GM12878 (cell line): Measurements from ENCODE around the gene PALS2.

Source experiments
- ATF7 ChIP-seq: fragments of 450-650 bp; IDR thresholded peaks from 2 replicates; pipeline ENCODE4 v1.6.1; 2016; ENCODE audit warnings: low read depth, mild to moderate bottlenecking
- CHD2 ChIP-seq: IDR thresholded peaks from 2 replicates; pipeline ENCODE4 v1.6.1; 2011; ENCODE audit warnings: low read depth, low read length, improper control_type of control experiment, borderline replicate concordance
- GABPA ChIP-seq: IDR thresholded peaks from 2 replicates; pipeline ENCODE4 v1.6.1; 2014; ENCODE audit warnings: antibody characterized with exemption, low read depth, mild to moderate bottlenecking, inconsistent platforms
- KAT2A ChIP-seq: conservative IDR thresholded peaks from 2 replicates; pipeline ENCODE4 v1.6.1; 2011; ENCODE audit warnings: low read depth, low read length; ENCODE audit not compliant: control insufficient read depth
- NFIC ChIP-seq: IDR thresholded peaks from 2 replicates; pipeline ENCODE4 v1.6.1; 2012; ENCODE audit warnings: low read depth, mild to moderate bottlenecking, inconsistent platforms, low read length, moderate library complexity
- NFYB ChIP-seq: IDR thresholded peaks from 2 replicates; pipeline ENCODE4 v1.6.1; 2011; ENCODE audit warnings: low read depth, mild to moderate bottlenecking, low read length, improper control_type of control experiment, moderate library complexity; ENCODE audit not compliant: insufficient read depth
- POLR2A ChIP-seq: IDR thresholded peaks from 2 replicates; pipeline ENCODE4 v1.6.1; 2011; ENCODE audit warnings: low read depth, mild to moderate bottlenecking, low read length
- POLR2AphosphoS5 ChIP-seq: IDR thresholded peaks from 2 replicates; pipeline ENCODE4 v1.6.1; 2011; ENCODE audit warnings: mild to moderate bottlenecking, low read length, inconsistent platforms
- REST ChIP-seq: IDR thresholded peaks from 2 replicates; pipeline ENCODE4 v1.6.1; 2012; ENCODE audit warnings: mild to moderate bottlenecking, low read depth, low read length
- SMC3 ChIP-seq: IDR thresholded peaks from 2 replicates; pipeline ENCODE4 v1.6.1; 2011; ENCODE audit warnings: low read length, improper control_type of control experiment, borderline replicate concordance
- TARDBP ChIP-seq: IDR thresholded peaks from 2 replicates; pipeline ENCODE4 v1.6.1; 2016; ENCODE audit warnings: borderline replicate concordance
- TCF7 ChIP-seq: IDR thresholded peaks from 2 replicates; pipeline ENCODE4 v1.6.1; 2014; ENCODE audit warnings: antibody characterized with exemption, borderline replicate concordance
- TF ChIP-seq, protein P1 (sequence below): IDR thresholded peaks from 2 replicates; pipeline ENCODE4 v1.6.1; 2011; ENCODE audit warnings: low read depth, mild to moderate bottlenecking, low read length, moderate library complexity, borderline replicate concordance; ENCODE audit errors: extremely low read depth

GRCh38 chr7:24609059-24609458 lies 35.8 kb downstream of the PALS2 start:
- TF ChIP-seq REST (no peak), SMC3 (no peak), KAT2A (no peak), POLR2AphosphoS5 (no peak), ATF7 (no peak), NFYB (no peak), CHD2 (no peak), GABPA (no peak), POLR2A (no peak), TCF7 (no peak), NFIC (no peak), TARDBP (no peak)
- TF ChIP-seq, protein P1, sequence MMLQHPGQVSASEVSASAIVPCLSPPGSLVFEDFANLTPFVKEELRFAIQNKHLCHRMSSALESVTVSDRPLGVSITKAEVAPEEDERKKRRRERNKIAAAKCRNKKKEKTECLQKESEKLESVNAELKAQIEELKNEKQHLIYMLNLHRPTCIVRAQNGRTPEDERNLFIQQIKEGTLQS: no peak
